Breast epithelium (tissue), 3 donors: ENCODE data around the gene UBR3.

Source experiments
- POLR2A ChIP-seq: fragments of 450-650 bp; IDR thresholded peaks from one replicate; pipeline ENCODE4 v1.6.1; 2016; ENCODE audit warnings: antibody characterized with exemption, mild to moderate bottlenecking, moderate library complexity
- POLR2AphosphoS5 ChIP-seq, 3 donors: sonication (generic); formaldehyde crosslinking; IDR thresholded peaks; one replicate each; pipeline ENCODE4 v1.6.1; 2017; ENCODE audit warnings: antibody characterized with exemption in 3 of 3
- TF ChIP-seq, protein P1 (sequence below), 3 donors: fragments of 450-650 bp; IDR thresholded peaks; one replicate each; pipeline ENCODE4 v1.5.1; 2016 to 2017; ENCODE audit warnings: antibody characterized with exemption in 3 of 3, mild to moderate bottlenecking in 3 of 3, moderate library complexity in 3 of 3

DNA sequence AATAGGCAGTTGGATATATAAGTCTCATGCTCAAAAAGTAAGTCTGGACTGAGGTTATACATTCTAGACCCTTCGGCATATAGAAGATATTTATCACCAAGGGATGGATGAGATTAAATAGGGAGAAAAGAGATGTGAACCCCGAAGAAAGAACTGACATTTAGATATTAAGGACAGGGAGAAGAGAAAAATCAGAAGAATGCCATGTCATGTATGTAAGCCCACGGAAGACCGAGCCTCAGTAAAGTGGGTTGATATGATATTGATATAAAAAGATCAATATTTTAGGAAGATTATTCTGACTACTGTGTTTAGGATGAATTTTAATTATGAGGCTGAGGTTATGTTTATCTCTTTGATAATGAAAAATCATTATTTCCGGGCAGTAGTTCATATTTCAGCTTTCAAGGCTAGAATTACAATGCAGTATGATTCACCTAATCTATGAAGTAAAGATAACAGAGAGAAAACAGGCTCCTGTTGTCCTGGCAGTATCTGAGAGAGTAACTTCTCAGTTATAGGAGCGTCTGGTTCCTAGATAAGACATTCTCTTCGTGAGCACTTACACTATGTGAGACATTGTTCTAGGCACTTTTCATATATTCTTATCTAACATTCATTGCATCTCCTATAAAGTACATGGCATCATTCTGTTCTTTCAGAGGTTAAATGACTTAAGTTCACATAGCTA lies 83.0 kb downstream of the UBR3 start:
- TF ChIP-seq, protein P1, sequence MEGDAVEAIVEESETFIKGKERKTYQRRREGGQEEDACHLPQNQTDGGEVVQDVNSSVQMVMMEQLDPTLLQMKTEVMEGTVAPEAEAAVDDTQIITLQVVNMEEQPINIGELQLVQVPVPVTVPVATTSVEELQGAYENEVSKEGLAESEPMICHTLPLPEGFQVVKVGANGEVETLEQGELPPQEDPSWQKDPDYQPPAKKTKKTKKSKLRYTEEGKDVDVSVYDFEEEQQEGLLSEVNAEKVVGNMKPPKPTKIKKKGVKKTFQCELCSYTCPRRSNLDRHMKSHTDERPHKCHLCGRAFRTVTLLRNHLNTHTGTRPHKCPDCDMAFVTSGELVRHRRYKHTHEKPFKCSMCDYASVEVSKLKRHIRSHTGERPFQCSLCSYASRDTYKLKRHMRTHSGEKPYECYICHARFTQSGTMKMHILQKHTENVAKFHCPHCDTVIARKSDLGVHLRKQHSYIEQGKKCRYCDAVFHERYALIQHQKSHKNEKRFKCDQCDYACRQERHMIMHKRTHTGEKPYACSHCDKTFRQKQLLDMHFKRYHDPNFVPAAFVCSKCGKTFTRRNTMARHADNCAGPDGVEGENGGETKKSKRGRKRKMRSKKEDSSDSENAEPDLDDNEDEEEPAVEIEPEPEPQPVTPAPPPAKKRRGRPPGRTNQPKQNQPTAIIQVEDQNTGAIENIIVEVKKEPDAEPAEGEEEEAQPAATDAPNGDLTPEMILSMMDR (IDR thresholded peaks at IDR 0.05): no peak
- TF ChIP-seq POLR2AphosphoS5 (IDR thresholded peaks at IDR 0.05) (no peak), POLR2A (no peak)
